Adrenal gland (tissue), 5 donors: Measurements from ENCODE around the gene MACROD2.

Experiments used
- CTCF ChIP-seq, 6 experiments: fragments of 450-650 bp in 4 of 6; fragments of 200-600 bp in 2 of 6; sonication (generic) in 1 of 6; IDR thresholded peaks; 1 replicate in 5 of 6; 2 replicates in 1 of 6; pipeline versions ENCODE4 v1.5.1 to v1.8.0; 2016 to 2021; ENCODE audit warnings: antibody characterized with exemption in 6 of 6, mild to moderate bottlenecking in 2 of 6, moderate library complexity in 1 of 6
- POLR2A ChIP-seq, 2 donors: fragments of 450-650 bp; IDR thresholded peaks; one replicate each; pipeline ENCODE4 v1.6.1; 2017; ENCODE audit warnings: antibody characterized with exemption in 2 of 2, mild to moderate bottlenecking in 2 of 2, moderate library complexity in 1 of 2
- donor health status: DM: no; HTN: no; CAD: no.

GRCh38 chr20:14951707-14952418 is 956.5 kb downstream of the MACROD2 start:
- TF ChIP-seq CTCF (IDR thresholded peaks at IDR 0.05) (no peak), POLR2A (IDR thresholded peaks at IDR 0.05) (no peak)
